H1 (cell line): Measurements from ENCODE around the gene POLR2L. TPM values are rescaled to one million over a fixed set of nuclear protein-coding genes. Genes with fewer than 3 reads are reported as not detected.

Source experiments
- CHD2 ChIP-seq: IDR thresholded peaks from 2 replicates; pipeline ENCODE4 v1.6.1; 2012; ENCODE audit warnings: low read length, improper control_type of control experiment
- CHD7 ChIP-seq: fragments of 300-600 bp; sonication (generic); IDR thresholded peaks from 2 replicates; pipeline ENCODE4 v1.7.1; 2012; ENCODE audit warnings: low read length, moderate library complexity, mild to moderate bottlenecking, inconsistent platforms; ENCODE audit not compliant: insufficient replicate concordance
- FOSL1 ChIP-seq: IDR thresholded peaks from 2 replicates; pipeline ENCODE4 v1.6.1; 2011; ENCODE audit warnings: mild to moderate bottlenecking, low read depth, low read length, moderate library complexity; ENCODE audit not compliant: insufficient read depth
- SP4 ChIP-seq: IDR thresholded peaks from 2 replicates; pipeline ENCODE4 v1.6.1; 2012; ENCODE audit warnings: low read length, inconsistent platforms
- SRF ChIP-seq: IDR thresholded peaks from 2 replicates; pipeline ENCODE4 v1.6.1; 2011; ENCODE audit warnings: mild to moderate bottlenecking, low read depth, low read length, moderate library complexity
- SUZ12 ChIP-seq: fragments of 200-600 bp; sonication (generic); IDR thresholded peaks from 2 replicates; pipeline ENCODE4 v1.6.1; 2012; ENCODE audit warnings: mild to moderate bottlenecking, inconsistent platforms, low read length, moderate library complexity, mixed read lengths
- TAF1 ChIP-seq: IDR thresholded peaks from 2 replicates; pipeline ENCODE4 v1.6.1; 2011; ENCODE audit warnings: mild to moderate bottlenecking, low read depth, low read length
- TCF12 ChIP-seq: IDR thresholded peaks from 2 replicates; pipeline ENCODE4 v1.6.1; 2011; ENCODE audit warnings: low read depth, mild to moderate bottlenecking, low read length
- USF2 ChIP-seq: IDR thresholded peaks from 2 replicates; pipeline ENCODE4 v1.6.1; 2011; ENCODE audit warnings: low read length, improper control_type of control experiment
- polyA plus RNA-seq, 7 experiments: library from polyadenylated mRNA; depleted of rRNA in 3 of 7; stranded (reverse) in 5 of 7; unstranded in 2 of 7; fragments of >200 nt in 5 of 7; fragments of 200-250 nt in 2 of 7; gene quantifications; 1 replicate in 5 of 7; 2 replicates in 1 of 7; 4 replicates in 1 of 7; pipeline versions ENCODE4 v1.2.1 to v1.2.3, GENCODE V29; 2011 to 2013; ENCODE audit warnings: missing spikeins in 2 of 7, mixed read lengths in 2 of 7
- total RNA-seq: library from RNA; stranded (reverse); fragmentation: NEBNext Ultra II Directional; extraction: Animal tissue kit (Norgen Biotek cat#: 25700); gene quantifications from 2 replicates; pipeline ENCODE4 v1.2.1, GENCODE V29; 2021

Gene POLR2L
- total and polyA plus RNA-seq, 2 of the 8 experiments (the other 6 are each of a cell fraction or from before 2014, with no cell fraction given), result 140 to 151 TPM

- TF ChIP-seq SRF, result no peak
- no peak for TF ChIP-seq FOSL1
- TF ChIP-seq SUZ12, result no peak
- TF ChIP-seq USF2, result no peak
- no peak for TF ChIP-seq TCF12
- TF ChIP-seq CHD2, result no peak
- TF ChIP-seq SP4, result no peak
- no peak for TF ChIP-seq CHD7
- 0 out of 2 replicates have a peak, but pooled peaks have one; percentile 35 for TF ChIP-seq TAF1
Measured at GRCh38 chr11:829847-830294, 12.5 kb downstream of the POLR2L start (continued).
